Measurements from ENCODE around the gene LRRC1.

LRRC1 gene

DNA sequence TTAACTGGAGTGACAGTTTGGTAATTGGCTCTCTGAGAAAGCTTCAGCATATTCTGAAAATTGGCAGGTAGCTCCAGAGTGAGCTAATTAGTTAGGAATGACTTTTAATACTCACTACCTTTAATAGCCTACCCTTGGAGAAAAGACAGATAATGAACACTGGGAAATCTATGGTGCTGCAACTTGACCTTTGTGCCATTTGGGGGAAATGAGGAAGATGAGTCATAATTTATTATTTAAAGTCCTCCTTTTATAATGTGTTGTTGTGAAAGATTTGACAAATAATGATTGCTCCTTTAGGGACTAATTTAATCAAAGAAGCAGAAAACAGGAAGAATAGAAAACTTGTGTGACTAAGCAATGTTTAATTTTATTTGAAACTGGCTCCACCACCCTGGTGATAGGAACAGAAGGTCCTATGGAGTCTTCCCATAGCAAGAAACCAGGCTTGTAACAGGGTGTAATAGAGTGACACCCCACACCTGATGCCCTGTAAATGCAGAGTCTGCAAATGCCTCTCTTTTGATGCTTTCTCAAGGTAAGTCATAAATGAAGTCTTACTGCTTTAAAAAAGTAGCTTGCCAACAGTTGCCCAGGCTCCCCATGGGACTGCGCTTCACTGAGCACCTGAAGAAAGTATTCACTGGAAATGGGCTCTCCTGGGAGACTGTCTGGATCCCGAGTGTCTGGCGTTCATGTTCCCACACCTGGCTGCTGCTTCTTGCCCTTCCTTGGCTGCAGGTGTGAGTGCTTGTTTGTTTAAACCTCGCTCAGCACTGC, 134.4 kb downstream of the LRRC1 start:
- DNase-seq: no peak

DNA sequence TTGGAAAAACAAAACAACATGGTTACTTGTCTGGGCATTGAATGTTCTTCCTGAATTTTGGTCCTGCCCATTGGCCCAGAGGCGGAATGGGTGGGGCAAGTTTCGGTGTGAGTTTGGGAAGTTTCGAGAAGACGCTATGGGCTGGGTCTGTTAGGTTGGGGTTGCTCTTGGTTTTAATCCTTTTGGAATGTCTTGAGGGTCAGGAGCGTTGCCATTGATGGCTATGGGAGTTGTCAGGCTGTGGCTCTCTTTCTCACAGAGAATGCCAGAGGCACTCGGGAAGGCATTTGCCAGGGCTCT, 135.0 kb downstream of the LRRC1 start:
- DNase-seq: no peak

DNA sequence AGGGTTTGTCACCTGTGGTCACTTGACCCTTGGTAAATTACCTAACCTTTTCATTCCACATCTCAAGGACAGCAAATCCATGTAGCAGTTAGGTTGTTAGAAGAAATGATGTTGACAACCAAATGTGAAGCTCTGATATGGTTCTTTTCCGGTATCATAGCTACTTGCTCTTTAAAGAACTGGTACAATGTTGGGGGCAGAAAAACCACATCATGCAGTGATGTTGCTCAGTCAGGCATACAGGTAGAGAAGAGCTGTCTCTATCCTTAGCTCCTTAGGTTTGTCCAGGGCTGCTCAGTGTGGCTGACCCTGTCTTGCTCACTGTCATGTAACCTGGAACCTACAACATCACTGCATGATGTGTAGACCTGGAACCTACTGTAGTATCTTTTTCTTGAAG, 135.5 kb downstream of the LRRC1 start:
- no peak for DNase-seq

DNA sequence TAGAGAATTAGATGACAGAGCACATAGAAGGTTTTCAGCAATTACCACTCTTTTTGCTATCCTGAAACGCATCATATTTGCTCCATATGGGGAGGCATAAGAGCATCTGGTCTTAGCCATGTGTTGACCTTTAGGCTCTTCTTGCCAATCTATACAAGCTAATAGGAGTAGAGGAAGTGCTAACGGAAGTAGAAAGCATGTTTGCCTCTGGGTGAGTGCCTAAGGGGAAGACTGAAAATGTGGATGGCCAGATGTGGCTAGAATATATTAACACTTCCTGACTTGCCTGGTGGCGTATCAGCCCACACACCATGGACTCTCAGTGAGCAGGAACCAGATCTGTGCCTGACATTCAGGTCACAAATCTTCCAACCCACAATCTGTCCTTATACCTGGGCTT, 136.3 kb downstream of the LRRC1 start:
- DNase-seq: no peak

DNA sequence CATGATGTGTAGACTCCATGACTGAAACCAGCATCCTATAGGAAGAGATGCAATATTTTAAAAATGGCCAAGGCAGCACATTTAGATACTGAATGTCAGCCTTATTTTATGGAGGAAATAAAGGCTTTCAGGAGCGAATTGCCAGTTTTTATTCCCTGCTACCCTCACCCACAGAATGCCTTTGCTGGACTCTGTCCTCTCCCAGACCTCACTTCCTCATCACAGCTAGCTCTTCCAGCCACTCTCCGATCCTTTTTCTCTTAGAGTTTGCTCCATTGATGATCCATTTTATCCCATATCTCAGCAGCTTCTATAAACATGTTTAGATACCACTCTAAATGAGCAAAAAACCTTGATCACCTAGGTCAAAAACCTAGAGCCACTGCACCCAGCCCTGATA, 137.7 kb downstream of the LRRC1 start:
- DNase-seq: no peak

DNA sequence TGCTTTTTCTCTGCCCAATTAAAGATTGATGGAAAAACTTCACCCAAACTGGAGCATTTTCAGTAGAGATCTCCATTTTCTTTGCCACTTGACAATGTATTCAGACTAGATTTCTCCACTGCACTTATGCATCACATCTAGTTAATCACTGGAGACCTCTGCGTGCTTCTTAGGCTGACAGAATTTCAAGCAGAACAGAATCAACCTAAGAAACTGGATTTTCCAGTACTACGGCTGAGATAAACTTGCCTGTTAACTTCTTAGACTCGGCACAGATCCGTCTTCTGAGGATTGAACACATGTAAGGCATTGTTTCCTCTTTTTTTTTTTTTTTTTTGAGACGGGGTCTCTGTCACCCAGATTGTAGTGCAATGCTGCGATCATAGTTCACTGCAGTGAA, 139.2 kb downstream of the LRRC1 start:
- DNase-seq: no peak

DNA sequence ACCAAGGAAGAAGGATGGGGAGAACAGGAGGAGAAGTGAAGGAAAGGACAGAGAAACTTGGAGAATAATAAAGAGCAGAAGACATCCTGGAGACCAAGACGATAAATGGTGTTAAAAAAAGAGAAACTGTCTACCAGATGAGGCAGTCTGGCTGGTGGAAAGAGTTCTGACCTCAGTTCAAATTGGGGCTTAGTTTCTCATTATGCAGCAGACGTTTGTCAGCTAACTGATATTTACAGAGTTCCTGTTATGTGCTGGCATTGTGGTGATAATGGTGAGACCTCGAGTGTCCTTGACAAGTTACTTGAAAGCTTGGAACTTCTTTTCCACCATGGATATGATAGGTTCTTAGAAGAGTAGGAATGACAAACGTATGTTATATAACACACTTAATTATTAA, 142.7 kb downstream of the LRRC1 start:
- no peak for DNase-seq

DNA sequence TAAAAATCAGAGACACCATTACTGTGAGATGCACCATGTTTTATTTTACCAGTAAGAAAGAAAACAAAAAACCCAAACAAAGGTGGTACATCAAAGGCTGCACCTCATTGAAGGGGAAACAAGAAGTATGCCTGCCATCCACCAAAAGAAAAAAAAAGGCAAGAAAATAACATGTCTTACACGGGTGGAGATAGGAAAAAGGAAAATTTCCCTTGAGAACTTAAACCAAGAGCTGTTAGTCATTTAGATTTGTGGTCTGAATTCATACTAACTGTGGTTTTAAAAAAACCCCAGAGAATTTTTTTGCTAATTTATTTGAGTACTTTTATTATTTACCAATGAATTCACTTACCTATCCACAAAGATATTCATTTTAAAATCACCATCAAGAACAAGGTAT, 144.0 kb downstream of the LRRC1 start:
- no peak for DNase-seq

DNA sequence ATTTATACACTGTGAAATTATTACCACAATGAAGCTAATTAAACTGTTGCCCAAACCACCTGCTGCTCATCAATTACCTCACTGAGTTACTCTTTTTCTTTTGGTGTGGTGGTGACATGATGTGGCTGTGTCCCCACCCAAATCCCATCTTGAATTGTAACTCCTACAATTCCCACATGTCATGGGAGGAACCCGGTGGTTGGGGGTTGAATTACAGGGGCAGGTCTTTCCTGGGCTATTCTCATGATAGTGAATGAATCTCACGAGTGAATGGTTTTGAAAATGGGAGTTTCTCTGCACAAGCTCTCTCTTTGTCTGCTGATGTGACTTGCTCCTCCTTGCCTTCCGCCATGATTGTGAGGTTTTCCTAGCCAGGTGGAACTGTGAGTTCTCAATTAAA, 145.0 kb downstream of the LRRC1 start:
- DNase-seq: no peak

DNA sequence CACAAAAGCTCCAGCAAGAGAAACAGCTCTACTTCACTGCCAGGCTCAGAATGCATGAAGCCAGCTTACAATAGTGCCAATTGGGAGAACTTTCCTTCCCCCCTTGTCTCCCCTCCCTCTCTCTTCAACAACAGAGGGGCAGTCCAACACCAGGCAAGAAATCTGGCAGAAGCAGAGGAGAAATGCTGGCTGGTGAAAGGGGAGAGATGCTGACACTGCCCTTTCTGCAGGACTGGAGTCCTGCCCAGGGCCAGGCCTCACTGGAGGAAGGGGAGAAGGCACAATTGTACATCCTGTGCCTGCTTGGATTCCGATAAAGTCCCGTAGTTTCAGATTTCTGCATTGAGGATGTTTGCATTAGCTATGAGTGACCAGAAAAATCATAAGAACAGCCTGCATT, 148.6 kb downstream of the LRRC1 start:
- no peak for DNase-seq

DNA sequence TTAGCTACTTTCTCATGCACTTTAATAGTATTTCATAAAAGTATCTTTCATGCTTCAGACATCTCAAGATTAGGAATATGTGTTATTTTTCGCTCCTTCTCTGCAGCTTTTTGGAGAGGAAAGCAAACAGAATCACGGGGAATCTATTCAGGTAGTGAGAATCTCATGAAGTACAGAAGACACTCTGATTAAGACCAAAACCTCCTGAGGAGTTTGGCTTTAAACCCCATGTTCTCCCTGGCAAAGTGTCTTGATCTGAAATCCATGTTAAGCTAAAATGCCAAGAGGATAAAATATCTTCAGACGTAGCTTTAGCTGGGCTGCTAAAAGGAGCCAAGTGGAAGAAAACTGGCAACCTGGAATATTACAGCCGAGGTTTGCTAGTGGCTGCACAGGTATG, 149.3 kb downstream of the LRRC1 start:
- no peak for DNase-seq

DNA sequence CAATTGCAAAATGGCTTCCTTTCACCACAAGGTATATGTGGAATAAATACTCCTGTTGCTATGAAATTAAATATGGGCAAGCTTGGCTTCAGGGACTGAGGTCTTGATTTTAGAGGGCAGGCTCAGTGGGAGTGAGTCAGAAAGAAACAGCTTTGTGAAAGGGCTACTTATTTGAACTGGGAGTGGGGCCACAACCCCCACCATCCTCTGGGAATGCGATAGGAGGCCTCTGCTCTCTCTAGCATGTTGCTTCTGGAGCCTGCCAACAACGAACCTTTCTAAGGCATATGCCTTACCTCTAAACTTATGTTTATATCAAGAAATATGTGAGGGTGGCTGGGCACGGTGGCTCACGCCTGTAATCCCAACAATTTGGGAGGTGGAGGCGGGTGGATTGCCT, 149.7 kb downstream of the LRRC1 start:
- DNase-seq: no peak

DNA sequence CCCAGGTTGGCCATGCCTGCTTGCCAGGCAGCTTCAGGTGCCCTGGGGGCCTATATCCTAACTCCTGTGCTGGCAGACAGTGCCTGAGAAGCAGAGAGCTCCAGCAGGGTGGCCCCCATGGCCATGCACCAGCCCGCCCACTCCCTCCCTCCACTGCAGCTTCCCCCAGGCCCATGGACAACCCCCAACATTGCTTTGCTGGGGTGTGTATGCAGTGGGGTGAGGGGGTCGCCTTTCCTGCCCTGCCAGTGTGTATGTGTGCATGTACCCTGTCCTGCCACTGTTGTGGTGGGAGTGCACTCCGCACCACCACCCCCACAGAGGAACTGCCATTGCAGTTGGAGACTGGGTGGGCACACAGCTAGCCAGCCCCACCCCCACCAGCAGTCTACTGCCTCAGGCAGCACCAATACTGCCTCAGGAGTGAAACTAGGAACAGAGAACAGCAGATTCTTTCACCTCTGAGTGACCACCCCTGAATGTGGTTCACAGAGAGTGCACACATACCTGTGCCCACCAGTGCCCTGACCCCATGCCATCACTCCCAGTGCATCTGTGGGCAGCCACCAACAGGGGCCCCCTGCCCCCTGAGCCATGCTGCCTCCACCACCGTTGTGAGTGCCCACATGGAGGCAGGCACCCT, 151.1 kb downstream of the LRRC1 start:
- no peak for DNase-seq

DNA sequence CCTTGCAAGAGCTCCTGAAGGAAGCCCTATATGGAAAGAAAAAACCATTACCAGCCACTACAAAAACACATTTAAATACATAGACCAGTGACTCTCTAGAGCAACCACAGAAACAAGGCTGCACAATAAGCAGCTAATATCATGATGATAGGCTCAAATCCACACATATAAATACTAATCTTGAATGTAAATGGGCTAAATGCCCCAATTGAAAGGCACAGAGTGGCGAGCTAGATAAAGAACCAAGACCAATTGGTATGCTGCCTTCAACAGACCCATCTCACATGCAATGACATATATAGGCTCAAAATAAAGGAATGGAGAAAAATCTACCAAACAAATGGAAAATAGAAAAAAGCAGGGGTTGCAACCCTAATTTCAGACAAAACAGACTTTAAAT, 153.0 kb downstream of the LRRC1 start:
- no peak for DNase-seq

DNA sequence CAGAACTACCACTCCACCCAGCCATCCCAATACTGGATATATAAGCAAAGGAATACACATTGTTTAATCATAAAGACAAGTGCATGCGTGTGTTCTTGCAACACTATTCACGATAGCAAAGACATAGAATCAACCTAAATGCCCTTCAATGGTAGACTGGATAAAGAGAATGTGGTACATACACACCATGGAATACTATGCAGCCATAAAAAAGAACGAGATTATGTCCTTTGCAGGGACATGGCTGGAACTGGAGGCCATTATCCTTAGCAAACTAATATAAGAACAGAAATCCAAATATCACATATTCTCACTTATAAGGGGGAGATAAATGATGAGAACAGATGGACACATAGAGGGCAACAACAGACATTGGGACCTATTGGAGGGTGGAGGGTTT, 156.6 kb downstream of the LRRC1 start:
- no peak for DNase-seq

DNA sequence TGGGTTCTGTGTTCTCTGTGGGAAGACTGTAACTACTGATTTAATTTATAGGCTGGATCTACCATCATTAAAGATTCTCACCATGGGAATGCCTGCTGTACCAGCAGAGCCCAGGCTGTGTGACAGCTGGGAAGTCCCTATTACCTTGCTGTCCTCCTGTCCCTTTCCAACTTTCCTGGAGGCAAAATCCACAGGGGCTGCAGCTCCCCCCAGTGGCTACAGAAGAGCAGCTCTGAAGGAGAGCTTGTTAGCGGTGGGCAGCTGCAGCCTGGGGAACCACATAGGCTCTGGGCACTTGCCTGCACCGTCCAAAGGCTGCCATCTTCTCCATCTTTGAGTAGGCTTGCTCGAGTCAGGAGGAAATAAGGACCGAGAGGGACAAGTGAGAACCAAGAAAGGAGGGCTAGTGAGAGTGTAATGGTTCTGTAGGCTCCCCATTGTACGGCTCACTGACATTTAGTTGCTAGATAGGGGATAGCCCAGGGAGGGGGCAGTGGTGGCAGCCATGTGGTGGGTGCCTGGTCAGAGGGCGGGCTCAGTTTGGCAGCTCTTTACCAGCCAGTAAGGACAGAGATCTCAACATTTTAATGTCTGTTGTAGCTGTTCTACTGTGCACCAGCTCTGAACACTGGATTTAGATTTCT, 161.4 kb downstream of the LRRC1 start:
- peak; percentile 49 for DNase-seq

DNA sequence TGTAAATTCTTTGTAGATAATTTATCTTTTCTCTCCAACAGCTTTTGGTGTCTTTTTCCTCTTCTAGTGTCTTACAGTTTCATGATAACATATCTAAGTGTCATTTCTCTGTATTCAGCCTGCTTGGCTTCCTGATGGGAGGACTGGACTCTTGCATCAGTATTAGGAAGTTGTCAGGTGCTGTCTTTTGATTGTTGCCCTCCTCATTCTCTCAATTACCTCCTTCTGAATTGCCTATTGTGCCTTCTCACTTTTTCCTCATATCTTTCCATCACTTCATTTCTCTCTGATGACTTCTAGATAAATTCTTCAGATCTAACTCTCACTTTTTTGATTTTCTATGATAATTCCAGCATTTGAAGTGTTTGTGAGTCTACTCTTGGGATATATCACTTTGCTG, 162.0 kb downstream of the LRRC1 start:
- no peak for DNase-seq

DNA sequence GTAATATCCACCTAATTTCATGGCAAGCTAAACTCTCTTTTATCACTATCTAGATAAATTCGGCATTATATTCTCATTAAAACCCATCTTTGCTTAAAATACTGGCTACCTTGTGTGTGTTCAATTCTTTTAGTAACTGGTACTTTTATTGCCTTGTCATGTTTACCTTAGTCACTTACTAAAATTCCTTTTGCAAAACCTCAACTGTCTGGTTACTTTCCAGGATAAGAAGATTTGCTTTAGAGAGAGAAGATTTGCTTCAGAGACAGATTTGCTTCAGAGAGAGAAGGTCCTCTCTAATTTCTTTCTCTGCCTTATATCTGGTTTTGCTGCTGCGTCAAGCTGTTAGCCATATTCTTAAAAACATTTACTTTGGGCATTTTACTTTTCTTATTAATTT, 164.9 kb downstream of the LRRC1 start:
- no peak for DNase-seq

DNA sequence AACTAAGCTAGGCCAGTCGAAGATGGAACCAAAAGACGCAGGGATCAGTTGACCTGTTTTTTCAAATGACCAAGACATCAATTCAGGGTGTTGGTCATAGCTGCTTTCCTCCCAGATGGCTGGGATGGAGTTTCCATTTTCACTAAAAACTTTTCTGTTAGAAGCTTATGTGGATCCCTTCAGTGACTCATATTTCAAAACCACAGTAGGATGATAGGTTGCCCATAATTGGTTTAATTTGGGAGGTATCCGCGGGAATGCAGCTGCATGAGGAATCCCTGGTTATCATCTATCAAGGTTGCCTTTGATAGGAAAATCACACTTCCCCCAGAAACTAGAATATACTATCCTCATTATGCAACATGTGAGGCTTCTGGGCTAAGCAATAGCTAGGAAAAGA, 165.5 kb downstream of the LRRC1 start:
- no peak for DNase-seq

DNA sequence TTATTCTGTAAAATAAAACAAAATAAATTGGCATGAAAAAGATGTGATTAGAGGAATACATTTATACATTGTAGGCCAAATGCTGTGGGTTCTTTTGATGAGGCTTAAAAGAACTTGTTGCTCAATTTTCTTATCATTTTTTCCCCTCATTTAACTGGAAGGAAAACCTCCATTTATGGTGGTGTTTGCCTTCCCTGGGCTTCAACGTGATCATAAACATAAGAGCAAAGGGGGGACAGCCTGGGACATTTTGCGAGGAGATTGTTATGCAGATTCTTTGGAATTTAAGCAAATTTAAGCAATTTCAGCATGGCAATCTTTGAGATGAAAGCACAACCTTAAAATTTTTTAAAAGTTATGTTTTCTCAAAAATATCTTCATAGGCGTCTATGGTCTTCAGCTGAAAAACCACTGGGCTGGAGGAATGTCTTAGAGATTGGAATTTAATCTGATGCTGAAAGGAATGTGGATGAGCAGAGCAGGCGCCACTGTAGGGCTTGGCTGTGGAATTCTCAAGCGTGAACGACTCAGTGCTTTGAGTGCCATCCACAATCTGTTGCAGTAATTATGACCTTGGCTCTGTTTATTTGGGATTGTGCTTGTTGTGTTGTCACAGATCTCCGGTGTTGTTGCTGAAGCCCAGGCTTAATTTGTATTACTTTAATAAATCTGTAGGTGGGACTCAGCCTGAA, 167.0 kb downstream of the LRRC1 start:
- no peak for DNase-seq

DNA sequence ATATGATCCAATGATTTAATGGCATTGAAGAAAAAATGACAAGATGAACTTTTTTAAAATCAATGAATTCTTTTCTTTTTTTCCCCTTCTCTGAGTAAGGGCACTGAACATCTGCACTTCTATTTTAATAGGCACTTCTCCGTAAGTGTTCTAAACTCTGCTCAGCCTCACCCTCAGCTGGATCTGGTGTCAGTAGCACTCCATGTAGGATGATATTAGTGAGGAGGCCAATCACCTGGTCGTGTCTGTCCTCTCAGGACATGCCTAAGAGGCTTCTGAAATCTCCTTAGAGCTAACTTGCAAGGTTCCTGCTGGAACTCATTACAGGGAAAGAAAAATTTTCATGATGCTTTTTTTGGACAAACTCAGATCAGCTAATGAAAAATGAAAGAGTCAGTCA, 167.8 kb downstream of the LRRC1 start:
- no peak for DNase-seq

DNA sequence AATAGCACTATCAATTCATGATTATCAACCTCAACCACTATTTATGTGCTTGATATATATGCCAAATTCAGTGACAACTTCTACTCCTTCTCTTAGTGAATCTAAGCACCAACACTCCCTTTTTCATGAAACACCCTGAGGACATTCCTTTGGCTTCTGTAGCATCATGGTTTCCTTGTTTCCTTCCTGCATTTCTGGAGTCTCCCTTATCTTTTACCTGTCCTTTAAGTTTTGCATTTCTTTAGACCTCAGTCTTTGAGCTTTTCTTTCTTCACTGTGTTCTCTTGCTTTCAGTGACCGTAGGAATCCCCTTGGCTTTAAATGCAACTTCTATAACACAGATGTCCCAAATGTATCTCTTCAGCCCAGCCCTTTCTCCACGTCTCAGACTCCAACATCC, 172.6 kb downstream of the LRRC1 start:
- DNase-seq: no peak
